Testis (tissue), 2 donors: ENCODE measurements around the gene CALCA.

ENCODE experiments used
- CTCF ChIP-seq, 3 experiments: fragments of 450-650 bp in 2 of 3; fragments of 200-600 bp in 1 of 3; sonication (generic) in 1 of 3; IDR thresholded peaks; one replicate each; pipeline ENCODE4 v1.5.1; 2016 to 2019; ENCODE audit warnings: antibody characterized with exemption in 3 of 3, mild to moderate bottlenecking in 2 of 3, moderate library complexity in 1 of 3
- POLR2A ChIP-seq: fragments of 450-650 bp; IDR thresholded peaks from one replicate; pipeline ENCODE4 v1.6.1; 2017; ENCODE audit warnings: antibody characterized with exemption, mild to moderate bottlenecking, moderate library complexity

- TF ChIP-seq CTCF (IDR thresholded peaks at IDR 0.05): no peak
- no peak for TF ChIP-seq POLR2A
Measured at GRCh38 chr11:14953904-14954303, 18.2 kb downstream of the CALCA start.
